ENCODE results near the gene PSG7. TPM values are rescaled to one million over a fixed set of nuclear protein-coding genes. Genes with fewer than 3 reads are reported as not detected.

PSG7 gene
- total RNA-seq, 6 experiments from 2014 or later, result not detected

Other genes with a start within 250 kb of the PSG7 start
- not detected for gene PSG3, start 196.7 kb downstream of the PSG7 start, total RNA-seq
- gene PSG8, start 171.5 kb downstream of the PSG7 start, total RNA-seq, result not detected
- not detected for gene PSG1, start 57.5 kb downstream of the PSG7 start, total RNA-seq
- gene PSG6, start 19.3 kb downstream of the PSG7 start, total RNA-seq, result not detected
- gene PSG11, start 89.3 kb upstream of the PSG7 start, total RNA-seq, result not detected
- not detected for gene PSG2, start 145.5 kb upstream of the PSG7 start, total RNA-seq
- not detected for gene PSG5, start 249.3 kb upstream of the PSG7 start, total RNA-seq

Measured in right lobe of liver (tissue), 5 donors.